ENCODE results near the gene KIF3B. TPM values are rescaled to one million over a fixed set of nuclear protein-coding genes. Genes with fewer than 3 reads are reported as not detected.

KIF3B gene
- total and polyA plus RNA-seq, 8 donors: 11.0 to 35.4 (median 25.7) TPM

DNA sequence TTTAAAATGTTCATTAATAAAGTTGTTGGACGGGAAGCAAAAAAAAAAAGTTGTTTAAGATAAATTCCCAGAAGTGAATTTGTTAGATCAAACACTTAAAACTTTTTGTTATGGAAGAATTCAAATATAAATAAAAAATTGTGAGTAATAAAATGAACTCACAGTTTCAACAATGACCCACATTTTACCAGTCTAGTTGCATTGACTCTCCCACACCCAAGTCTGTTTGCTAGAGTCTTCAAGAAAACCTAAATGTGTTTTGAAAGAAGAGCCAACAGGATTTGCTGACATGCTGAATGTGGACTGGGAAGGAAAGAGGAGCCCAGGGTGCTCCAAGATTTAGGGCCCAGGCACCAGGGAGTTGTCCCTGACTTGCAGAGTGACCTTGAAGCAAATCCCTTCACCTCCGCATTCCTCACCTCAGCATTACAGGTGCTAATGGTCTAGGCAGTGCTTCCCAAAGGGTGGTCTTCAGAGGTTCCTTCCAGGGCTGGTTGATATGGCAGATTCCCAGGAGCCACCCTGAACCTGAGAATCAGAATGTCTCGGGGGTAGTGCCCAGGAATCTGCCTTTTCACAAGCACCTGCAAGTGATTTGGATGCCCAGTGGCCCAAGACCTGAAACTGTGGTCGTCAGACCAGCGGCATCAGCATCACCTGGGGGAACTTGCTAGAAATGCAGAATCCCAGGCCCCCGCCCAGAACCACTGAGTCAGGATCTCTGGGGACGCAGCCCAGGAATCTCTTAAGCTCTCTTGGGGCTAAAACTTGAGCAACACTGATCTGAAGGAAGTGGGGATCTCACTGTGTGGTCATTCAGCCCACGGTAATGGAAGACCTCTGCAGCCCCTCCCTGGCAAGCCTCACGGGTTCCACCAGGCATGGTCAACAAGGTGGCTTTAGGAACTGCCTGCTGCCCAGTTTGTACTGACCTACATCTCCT, 38.7 kb upstream of the KIF3B start:
- Histone ChIP-seq H3K27ac (no peak overlapping the region), H3K36me3 (peaks cover 0 to under 1% (median 0%) of the 10 kb centered on the region in 3 donors), H3K4me1 (peaks cover 7 to 11% (median 9%) of the 10 kb centered on the region in 3 donors), H3K27me3 (no peaks in the 10 kb centered on the region), H3K9me3 (no peaks in the 10 kb centered on the region), H3K4me3 (no peak overlapping the region)
- intact Hi-C loops (cut with DNase I): no loop called here
- FAIRE-seq (no peak), ATAC-seq (no peak), DNase-seq (no peak)
- 89 to 91% methylated on average over 9 of the region's 9 CpGs for WGBS, 2 donors
- TF ChIP-seq, protein P1, sequence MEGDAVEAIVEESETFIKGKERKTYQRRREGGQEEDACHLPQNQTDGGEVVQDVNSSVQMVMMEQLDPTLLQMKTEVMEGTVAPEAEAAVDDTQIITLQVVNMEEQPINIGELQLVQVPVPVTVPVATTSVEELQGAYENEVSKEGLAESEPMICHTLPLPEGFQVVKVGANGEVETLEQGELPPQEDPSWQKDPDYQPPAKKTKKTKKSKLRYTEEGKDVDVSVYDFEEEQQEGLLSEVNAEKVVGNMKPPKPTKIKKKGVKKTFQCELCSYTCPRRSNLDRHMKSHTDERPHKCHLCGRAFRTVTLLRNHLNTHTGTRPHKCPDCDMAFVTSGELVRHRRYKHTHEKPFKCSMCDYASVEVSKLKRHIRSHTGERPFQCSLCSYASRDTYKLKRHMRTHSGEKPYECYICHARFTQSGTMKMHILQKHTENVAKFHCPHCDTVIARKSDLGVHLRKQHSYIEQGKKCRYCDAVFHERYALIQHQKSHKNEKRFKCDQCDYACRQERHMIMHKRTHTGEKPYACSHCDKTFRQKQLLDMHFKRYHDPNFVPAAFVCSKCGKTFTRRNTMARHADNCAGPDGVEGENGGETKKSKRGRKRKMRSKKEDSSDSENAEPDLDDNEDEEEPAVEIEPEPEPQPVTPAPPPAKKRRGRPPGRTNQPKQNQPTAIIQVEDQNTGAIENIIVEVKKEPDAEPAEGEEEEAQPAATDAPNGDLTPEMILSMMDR (IDR thresholded peaks at IDR 0.05): no peak

DNA sequence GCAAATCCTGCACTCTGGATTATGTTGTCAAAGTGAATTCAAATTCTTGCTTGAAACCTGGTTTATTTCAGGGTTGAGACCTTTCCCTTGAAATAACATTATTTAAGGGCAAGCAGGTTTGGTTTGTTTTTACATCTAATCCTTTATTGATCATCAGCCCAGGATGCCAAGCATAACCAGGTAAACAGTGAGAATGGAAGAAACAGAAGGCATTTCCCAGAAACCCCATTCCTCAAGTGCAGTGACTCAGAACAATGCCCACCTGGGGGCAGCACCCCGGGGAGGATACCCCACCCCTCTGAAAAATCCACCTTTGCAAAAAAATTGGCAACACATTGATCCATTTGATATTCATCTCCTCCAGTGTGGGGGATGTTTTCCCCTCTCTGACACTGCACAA, 37.2 kb upstream of the KIF3B start:
- peaks cover 7 to 9% (median 9%) of the 10 kb centered on the region in 3 donors for H3K4me1 ChIP-seq
- WGBS, 2 donors: 5 to 8% methylated on average over 1 of the region's 1 CpG
- H3K27ac ChIP-seq: no peak overlapping the region
- no peaks in the 10 kb centered on the region for H3K9me3 ChIP-seq
- no peaks in the 10 kb centered on the region for H3K36me3 ChIP-seq
- H3K4me3 ChIP-seq: no peak overlapping the region
- peak in 3 of 4 donors; percentile 29 to 50 (median 30) for ATAC-seq
- FAIRE-seq: no peak
- intact Hi-C loops (cut with DNase I): no loop called here
- no peaks in the 10 kb centered on the region for H3K27me3 ChIP-seq
- TF ChIP-seq, protein P1 (IDR thresholded peaks at IDR 0.05): no peak
- no peak for DNase-seq

DNA sequence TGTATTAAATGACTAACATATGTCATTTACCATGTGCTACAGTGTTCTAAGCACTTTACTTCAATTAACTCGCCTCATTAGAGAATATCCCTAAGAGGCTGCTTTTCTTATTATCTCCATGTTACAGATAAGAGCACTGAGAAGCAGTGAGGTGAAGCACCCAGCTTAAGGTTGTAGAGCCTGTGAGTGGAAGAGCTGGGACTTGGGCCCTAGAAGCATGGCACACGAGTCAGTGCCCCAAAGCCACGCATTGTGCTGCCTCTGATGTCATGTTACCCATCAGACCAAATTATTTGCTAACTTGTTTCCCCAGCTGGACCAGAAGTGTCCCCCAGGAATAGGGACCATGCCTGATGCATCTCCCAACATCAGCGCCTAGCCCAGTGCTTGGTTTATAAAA, 35.6 kb upstream of the KIF3B start:
- H3K27ac ChIP-seq: no peak overlapping the region
- FAIRE-seq: no peak
- no peaks in the 10 kb centered on the region for H3K36me3 ChIP-seq
- WGBS, 2 donors: 90% methylated on average over 4 of the region's 4 CpGs
- peaks cover 7 to 9% (median 7%) of the 10 kb centered on the region in 3 donors for H3K4me1 ChIP-seq
- H3K4me3 ChIP-seq: no peak overlapping the region
- no peaks in the 10 kb centered on the region for H3K27me3 ChIP-seq
- intact Hi-C loops (cut with DNase I): no loop called here
- TF ChIP-seq, protein P1 (IDR thresholded peaks at IDR 0.05): no peak
- no peaks in the 10 kb centered on the region for H3K9me3 ChIP-seq
- DNase-seq: no peak
- no peak for ATAC-seq

DNA sequence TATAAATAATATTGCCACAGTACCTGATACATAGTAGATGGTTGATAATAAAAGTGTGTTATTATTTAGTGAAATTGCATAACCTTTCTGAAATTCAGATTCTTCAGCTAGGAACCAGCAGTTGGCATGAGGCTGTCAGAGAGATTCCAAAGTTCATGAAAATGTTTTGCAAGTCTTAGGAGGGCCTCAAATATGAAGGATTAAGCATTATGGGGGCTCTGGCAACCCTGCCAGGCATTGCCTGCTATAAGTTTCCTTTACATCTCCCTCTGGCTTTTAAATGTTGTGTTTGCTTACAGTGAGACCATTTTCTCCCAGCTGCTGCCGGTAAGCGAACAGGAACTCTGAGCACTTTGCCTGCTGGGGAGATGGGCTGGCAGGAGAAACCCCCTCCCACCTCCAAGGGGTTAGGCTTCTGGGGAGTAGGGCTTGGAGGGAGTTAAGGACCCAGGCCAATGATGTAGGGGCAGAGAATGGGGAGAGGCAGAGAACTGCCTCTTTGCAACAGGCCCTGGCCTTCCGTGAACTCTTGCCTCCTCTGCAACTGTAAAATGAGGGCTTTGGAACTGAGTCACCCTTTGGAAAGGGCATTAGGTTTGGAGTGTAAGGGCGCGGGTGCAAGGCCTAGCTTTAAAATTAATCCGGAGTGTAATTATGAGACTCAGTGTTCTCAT, 33.2 kb upstream of the KIF3B start:
- DNase-seq: no peak
- Histone ChIP-seq H3K36me3 (no peaks in the 10 kb centered on the region), H3K4me1 (peaks cover 7 to 9% (median 7%) of the 10 kb centered on the region in 3 donors), H3K27ac (no peak overlapping the region), H3K9me3 (no peaks in the 10 kb centered on the region), H3K4me3 (no peak overlapping the region), H3K27me3 (no peaks in the 10 kb centered on the region)
- WGBS, 2 donors: 93 to 97% methylated on average over 6 of the region's 6 CpGs
- intact Hi-C loops (cut with DNase I): no loop called here
- FAIRE-seq: no peak
- TF ChIP-seq, protein P1 (IDR thresholded peaks at IDR 0.05): no peak
- ATAC-seq: no peak

Measured in pancreas (tissue), 10 donors.